IMR-90 (cell line): ENCODE measurements around the gene RETREG1. TPM values are rescaled to one million over a fixed set of nuclear protein-coding genes. Genes with fewer than 3 reads are reported as not detected.
A peak's percentile ranks its signal among the peaks of the same experiment; 100 is the strongest.

ENCODE experiments used
- ATAC-seq: fragments of 200-7000 bp; cut with Tn5 transposase; 2 replicates; pipeline ENCODE4 v1.9.1; 2020; ENCODE audit warnings: low read depth, mild to moderate bottlenecking, moderate library complexity
- BruUV-seq: library from RNA; stranded (reverse); fragments of 400-500 nt; replicated peaks from 2 replicates; lab custom pipeline; 2021; lab: Mats Ljungman, UMichigan
- CTCF ChIA-PET: fragments of 300-600 bp; formaldehyde crosslinking; extraction: SDS; loops from one replicate; lab custom pipeline; 2021; ENCODE audit warnings: antibody characterized with exemption; lab: Yijun Ruan, JAX
- POLR2A ChIA-PET: fragments of 300-600 bp; sonication (Branson Sonifier 250); formaldehyde crosslinking; loops from one replicate; lab custom pipeline; 2022; ENCODE audit warnings: antibody characterized with exemption; ENCODE audit not compliant: unreplicated experiment; lab: Charles Lee
- DNase-seq: peaks from one replicate; pipeline ENCODE4 v3.0.0; 2013
- H2AFZ ChIP-seq: replicated peaks from 2 replicates; pipeline ENCODE3; 2013; ENCODE audit warnings: low read length, mild to moderate bottlenecking; ENCODE audit not compliant: poor library complexity
- H2AK5ac ChIP-seq: 2 replicates; pipeline ENCODE4 v1.6.1; 2013; ENCODE audit warnings: low read depth, low read length, inconsistent platforms
- H2AK9ac ChIP-seq: replicated peaks from 2 replicates; pipeline ENCODE3; 2013; ENCODE audit warnings: mild to moderate bottlenecking, low read depth, low read length, moderate library complexity; ENCODE audit not compliant: poor library complexity
- H2BK120ac ChIP-seq: 2 replicates; pipeline ENCODE4 v1.6.1; 2013; ENCODE audit warnings: low read depth, low read length, inconsistent platforms
- H2BK15ac ChIP-seq: 3 replicates; pipeline ENCODE4 v1.6.1; 2013; ENCODE audit warnings: low read depth, low read length, inconsistent platforms
- H2BK20ac ChIP-seq: 2 replicates; pipeline ENCODE4 v1.6.1; 2013; ENCODE audit warnings: low read depth, mild to moderate bottlenecking, inconsistent platforms, low read length, moderate library complexity
- H2BK5ac ChIP-seq: 2 replicates; pipeline ENCODE4 v1.6.1; 2013; ENCODE audit warnings: mild to moderate bottlenecking, low read depth, low read length, inconsistent platforms; ENCODE audit not compliant: poor library complexity, severe bottlenecking
- H3K14ac ChIP-seq: replicated peaks from 2 replicates; pipeline ENCODE4 v1.6.1; 2013; ENCODE audit warnings: low read depth, low read length, inconsistent platforms
- H3K18ac ChIP-seq: 2 replicates; pipeline ENCODE4 v1.6.1; 2013; ENCODE audit warnings: low read depth, low read length, control low read depth
- H3K23ac ChIP-seq: 2 replicates; pipeline ENCODE4 v1.6.1; 2013; ENCODE audit warnings: low read depth, low read length, inconsistent platforms
- H3K27ac ChIP-seq: 2 replicates; pipeline ENCODE4 v1.5.1; 2013; ENCODE audit warnings: mild to moderate bottlenecking, control low read depth, low read length; ENCODE audit not compliant: insufficient read depth
- H3K27me3 ChIP-seq: 2 replicates; pipeline ENCODE4 v1.6.1; 2013; ENCODE audit warnings: low read length; ENCODE audit not compliant: control insufficient read depth, insufficient read depth
- H3K36me3 ChIP-seq: 2 replicates; pipeline ENCODE4 v1.6.1; 2013; ENCODE audit warnings: low read length, mixed read lengths; ENCODE audit not compliant: control insufficient read depth, insufficient read depth
- H3K4ac ChIP-seq: 2 replicates; pipeline ENCODE4 v1.6.1; 2013; ENCODE audit warnings: low read depth, low read length, inconsistent platforms
- H3K4me1 ChIP-seq: 2 replicates; pipeline ENCODE4 v1.6.1; 2013; ENCODE audit warnings: low read length, mixed read lengths; ENCODE audit not compliant: control insufficient read depth, insufficient read depth
- H3K4me2 ChIP-seq: 2 replicates; pipeline ENCODE4 v1.6.1; 2013; ENCODE audit warnings: low read depth, mild to moderate bottlenecking, control low read depth, low read length, moderate library complexity
- H3K4me3 ChIP-seq: 2 replicates; pipeline ENCODE4 v1.5.1; 2013; ENCODE audit warnings: low read depth, mild to moderate bottlenecking, control low read depth, low read length, moderate library complexity; ENCODE audit not compliant: insufficient read depth
- H3K56ac ChIP-seq: 2 replicates; pipeline ENCODE4 v1.6.1; 2013; ENCODE audit warnings: low read length, inconsistent platforms; ENCODE audit not compliant: insufficient read depth; ENCODE audit errors: extremely low read depth
- H3K79me1 ChIP-seq, 2 experiments: 2 replicates each; pipeline ENCODE4 v1.6.1; 2013; ENCODE audit warnings: low read length in 2 of 2, inconsistent platforms in 1 of 2, low read depth in 1 of 2
- H3K9ac ChIP-seq: 2 replicates; pipeline ENCODE4 v1.6.1; 2013; ENCODE audit warnings: low read depth, low read length, control low read depth
- H3K9me1 ChIP-seq: 2 replicates; pipeline ENCODE4 v1.6.1; 2013; ENCODE audit warnings: low read length, inconsistent platforms; ENCODE audit not compliant: insufficient read depth
- H3K9me3 ChIP-seq: 2 replicates; pipeline ENCODE4 v1.6.1; 2013; ENCODE audit warnings: low read length; ENCODE audit not compliant: control insufficient read depth, insufficient read depth
- H4K20me1 ChIP-seq: 2 replicates; pipeline ENCODE4 v1.6.1; 2013; ENCODE audit warnings: low read length, inconsistent platforms; ENCODE audit not compliant: insufficient read depth
- H4K5ac ChIP-seq: 2 replicates; pipeline ENCODE4 v1.6.1; 2013; ENCODE audit warnings: mild to moderate bottlenecking, low read depth, low read length, control low read depth
- H4K8ac ChIP-seq, 2 experiments: 2 replicates each; pipeline ENCODE4 v1.6.1; 2013; ENCODE audit warnings: low read depth in 2 of 2, low read length in 2 of 2, control low read depth in 1 of 2, inconsistent platforms in 1 of 2
- H4K91ac ChIP-seq: 2 replicates; pipeline ENCODE4 v1.6.1; 2013; ENCODE audit warnings: low read depth, low read length, inconsistent platforms; ENCODE audit not compliant: insufficient read depth
- BHLHE40 ChIP-seq: fragments of 150-350 bp; IDR thresholded peaks from 2 replicates; pipeline ENCODE4 v1.6.1; 2016; ENCODE audit warnings: mild to moderate bottlenecking, low read depth, low read length
- CEBPB ChIP-seq: IDR thresholded peaks from 2 replicates; pipeline ENCODE4 v1.6.1; 2012; ENCODE audit warnings: low read depth, low read length, improper control_type of control experiment
- CHD1 ChIP-seq: IDR thresholded peaks from 2 replicates; pipeline ENCODE4 v1.6.1; 2012; ENCODE audit warnings: low read depth, low read length, improper control_type of control experiment
- CTCF ChIP-seq: conservative IDR thresholded peaks from 2 replicates; pipeline ENCODE4 v1.5.1; 2012; ENCODE audit warnings: mild to moderate bottlenecking, low read depth, low read length, improper control_type of control experiment
- FOS ChIP-seq: fragments of 150-350 bp; IDR thresholded peaks from 2 replicates; pipeline ENCODE4 v1.6.1; 2016; ENCODE audit warnings: low read depth, low read length
- MAFK ChIP-seq: IDR thresholded peaks from 2 replicates; pipeline ENCODE4 v1.6.1; 2012; ENCODE audit warnings: low read depth, low read length, improper control_type of control experiment
- MXI1 ChIP-seq: IDR thresholded peaks from 2 replicates; pipeline ENCODE4 v1.6.1; 2012; ENCODE audit warnings: low read depth, mild to moderate bottlenecking, low read length, moderate library complexity, borderline replicate concordance
- NFE2L2 ChIP-seq: fragments of 150-350 bp; IDR thresholded peaks from 2 replicates; pipeline ENCODE4 v1.6.1; 2016; ENCODE audit warnings: low read depth, mild to moderate bottlenecking, low read length
- POLR2A ChIP-seq: IDR thresholded peaks from 2 replicates; pipeline ENCODE4 v1.6.1; 2012; ENCODE audit warnings: mild to moderate bottlenecking, low read depth, low read length
- RAD21 ChIP-seq: IDR thresholded peaks from 2 replicates; pipeline ENCODE4 v1.6.1; 2012; ENCODE audit warnings: low read length, improper control_type of control experiment
- RCOR1 ChIP-seq: IDR thresholded peaks from 2 replicates; pipeline ENCODE4 v1.6.1; 2012; ENCODE audit warnings: mild to moderate bottlenecking, low read length, improper control_type of control experiment; ENCODE audit not compliant: insufficient replicate concordance
- SMC3 ChIP-seq: fragments of 150-350 bp; IDR thresholded peaks from 2 replicates; pipeline ENCODE4 v1.6.1; 2016; ENCODE audit warnings: low read depth, mild to moderate bottlenecking, antibody characterized with exemption, low read length, moderate library complexity
- USF2 ChIP-seq: fragments of 150-350 bp; IDR thresholded peaks from 2 replicates; pipeline ENCODE4 v1.6.1; 2017; ENCODE audit warnings: mild to moderate bottlenecking, antibody characterized with exemption, low read length, low read depth
- WGBS, 2 experiments: methylation state at CpG; one replicate each; pipeline versions ENCODE4 v1.1.5 to v1.1.7; 2013; ENCODE audit warnings: missing lambda C conversion rate in 2 of 2; ENCODE audit not compliant: insufficient read length in 1 of 2; ENCODE audit errors: extremely low coverage in 2 of 2; 5-methylcytosine and 5-hydroxymethylcytosine counted together
- dilution Hi-C: fragments of 300-500 bp; cut with HindIII; formaldehyde crosslinking; loops from one replicate; pipeline ENCODE4 v1.14.3; 2018; ENCODE audit warnings: low sequenced_read_pairs; ENCODE audit not compliant: unreplicated experiment
- in situ Hi-C: fragments of 300-500 bp; cut with MboI; formaldehyde crosslinking; loops from 3 replicates; pipeline ENCODE4 v1.14.3; 2019; ENCODE audit warnings: low sequenced_read_pairs, inconsistent platforms, mixed read lengths
- intact Hi-C: fragments of 100-400 bp; cut with micrococcal nuclease; formaldehyde crosslinking; loops from 2 replicates; pipeline ENCODE4 v1.10.0; 2022
- polyA plus RNA-seq, 3 experiments: library from polyadenylated mRNA; depleted of rRNA; stranded (reverse); fragments of >200 nt; gene quantifications; 2 replicates each; pipeline ENCODE4 v1.2.3, GENCODE V29; 2012; ENCODE audit warnings: low replicate concordance in 1 of 3
- total RNA-seq: library from RNA; depleted of rRNA; stranded (reverse); fragments of >200 nt; gene quantifications from 2 replicates; pipeline ENCODE4 v1.2.3, GENCODE V29; 2012

RETREG1 gene
- total and polyA plus RNA-seq, 2 of the 4 experiments (the other 2 are of a cell fraction): not detected

DNA sequence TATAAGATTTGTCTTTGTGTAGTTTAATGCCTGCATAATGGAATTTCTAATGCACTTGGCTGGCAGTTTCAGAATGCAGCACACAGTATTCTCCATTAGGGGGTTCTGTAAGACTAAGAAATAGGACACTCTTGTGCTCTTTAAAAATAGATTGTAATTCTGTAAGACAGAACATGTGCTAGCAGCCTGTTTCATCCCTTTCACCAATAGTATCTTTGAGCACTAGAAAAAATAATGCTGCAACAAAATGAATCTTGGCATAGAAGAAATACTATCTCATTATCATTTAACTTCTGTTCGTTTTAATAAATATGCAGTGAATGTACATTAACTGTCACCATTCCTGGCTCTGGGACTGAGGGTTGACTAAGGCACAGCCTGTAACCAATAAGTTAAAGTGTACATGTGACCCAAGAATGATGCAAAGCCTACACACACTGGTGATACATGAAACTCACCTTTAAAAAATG is 127.4 kb downstream of the RETREG1 start:
- Histone ChIP-seq H2BK15ac (no peak overlapping the region), H3K56ac (no peak overlapping the region), H4K20me1 (no peaks in the 10 kb centered on the region), H3K18ac (no peak overlapping the region), H2AFZ (no peak overlapping the region), H3K4ac (no peak overlapping the region), H3K14ac (no peak overlapping the region), H4K8ac (no peak overlapping the region), H3K27me3 (peaks cover 30% of the 10 kb centered on the region), H3K4me1 (no peaks in the 10 kb centered on the region), H3K79me1 (no peaks in the 10 kb centered on the region), H4K91ac (no peak overlapping the region), H3K9me1 (no peaks in the 10 kb centered on the region), H3K36me3 (no peaks in the 10 kb centered on the region), H3K4me3 (no peak overlapping the region), H3K4me2 (no peak overlapping the region), H2BK20ac (no peak overlapping the region), H3K23ac (no peak overlapping the region), H4K5ac (no peak overlapping the region), H2BK5ac (no peak overlapping the region), H3K9ac (no peak overlapping the region), H2BK120ac (no peak overlapping the region), H2AK9ac (no peak overlapping the region), H2AK5ac (no peak overlapping the region), H3K27ac (no peak overlapping the region), H3K9me3 (no peaks in the 10 kb centered on the region; the same call in 1 of the 2 replicates)
- ChIA-PET CTCF (interaction anchor here (0.6 to 2.4 kb wide), 5 partner anchors 56 to 1727 kb away, joined by 3 to 11 read pairs (median 7); no protein-coding TSS in a partner anchor), POLR2A (no interaction called here)
- intact Hi-C loops: loop anchor here (1.0 to 10.0 kb wide), 4 partner anchors 61 to 1825 kb away; no protein-coding TSS in a partner anchor
- TF ChIP-seq CEBPB: no peak
- TF ChIP-seq MAFK: no peak
- TF ChIP-seq SMC3: peak; percentile 66
- no peak for TF ChIP-seq NFE2L2
- peak; percentile 86 for TF ChIP-seq CTCF
- TF ChIP-seq RCOR1: no peak
- no peak for TF ChIP-seq CHD1
- no peak for TF ChIP-seq USF2
- 0 out of 2 replicates have a peak, but pooled peaks have one; percentile 20 for TF ChIP-seq POLR2A
- no peak for TF ChIP-seq MXI1
- TF ChIP-seq BHLHE40: no peak
- peak; percentile 82 for TF ChIP-seq RAD21
- TF ChIP-seq FOS: no peak
- DNase-seq (peak; percentile 64), ATAC-seq (peak; percentile 99)
- dilution Hi-C loops: no loop called here
- in situ Hi-C loops: loop anchor here (10.0 to 25.0 kb wide), 2 partner anchors 175 to 1823 kb away; no protein-coding TSS in a partner anchor
- no TSS peak for BruUV-seq
- no CpG with 5 or more reads among the region's 1 CpG for WGBS, 2 experiments
